BE2C (cell line): ENCODE data around the gene PRDM16.

Experiments
- DNase-seq: peaks from one replicate; pipeline ENCODE4 v3.0.0-alpha.2; 2020
- H3K27me3 ChIP-seq: fragments of 250-450 bp; sonication (Bioruptor Pico); 2 replicates; pipeline ENCODE4 v1.5.1; 2020; ENCODE audit warnings: mild to moderate bottlenecking
- H3K36me3 ChIP-seq: fragments of 250-450 bp; sonication (Bioruptor Pico); 2 replicates; pipeline ENCODE4 v1.5.1; 2020; ENCODE audit warnings: mild to moderate bottlenecking
- H3K4me1 ChIP-seq: fragments of 250-450 bp; sonication (Bioruptor Pico); 2 replicates; pipeline ENCODE4 v1.5.1; 2020
- H3K4me3 ChIP-seq: 2 replicates; pipeline ENCODE4 v1.5.1; 2011; ENCODE audit warnings: low read depth, low read length
- H3K9me3 ChIP-seq: fragments of 250-450 bp; sonication (Bioruptor Pico); 2 replicates; pipeline ENCODE4 v1.5.1; 2020
- CTCF ChIP-seq: IDR thresholded peaks from 2 replicates; pipeline ENCODE4 v1.5.1; 2012; ENCODE audit warnings: mild to moderate bottlenecking, low read depth, low read length

PRDM16 gene

GRCh38 chr1:3453891-3454810, 385.1 kb downstream of the PRDM16 start, which contains the start of gene ARHGEF16:
Gene ARHGEF16, plus strand, starts transcription at chr1:3454665. Its CDS starts 8,420 bp downstream, at chr1:3463085.
- DNase-seq, result peak; percentile 59
- TF ChIP-seq CTCF, result 0 out of 2 replicates have a peak, but pooled peaks have one; percentile 14
- H3K27me3 ChIP-seq, result no peaks in the 10 kb centered on the region
- H3K36me3 ChIP-seq, result no peaks in the 10 kb centered on the region
- H3K9me3 ChIP-seq, result no peaks in the 10 kb centered on the region
- peak within 1 kb of the TSS; percentile 35 for H3K4me3 ChIP-seq
- H3K4me1 ChIP-seq, result no peaks in the 10 kb centered on the region

GRCh38 chr1:3454811-3455618, 386.0 kb downstream of the PRDM16 start:
- no peaks in the 10 kb centered on the region for H3K36me3 ChIP-seq
- no peak for TF ChIP-seq CTCF
- no peaks in the 10 kb centered on the region for H3K4me1 ChIP-seq
- no peaks in the 10 kb centered on the region for H3K9me3 ChIP-seq
- peak overlapping the region; percentile 35 for H3K4me3 ChIP-seq
- DNase-seq, result peak; percentile 14
- no peaks in the 10 kb centered on the region for H3K27me3 ChIP-seq

- no peak overlapping the region for H3K4me3 ChIP-seq
- no peak for TF ChIP-seq CTCF
- H3K36me3 ChIP-seq, result no peaks in the 10 kb centered on the region
- no peaks in the 10 kb centered on the region for H3K4me1 ChIP-seq
- H3K9me3 ChIP-seq, result no peaks in the 10 kb centered on the region
- H3K27me3 ChIP-seq, result no peaks in the 10 kb centered on the region
- peak; percentile 1 for DNase-seq
Measured at GRCh38 chr1:3455670-3456448, 386.9 kb downstream of the PRDM16 start.

- TF ChIP-seq CTCF, result no peak
- DNase-seq, result no peak
- Histone ChIP-seq H3K36me3 (no peaks in the 10 kb centered on the region), H3K4me1 (no peaks in the 10 kb centered on the region), H3K27me3 (no peaks in the 10 kb centered on the region), H3K4me3 (no peak overlapping the region), H3K9me3 (no peaks in the 10 kb centered on the region)
Measured at GRCh38 chr1:3456449-3456963, 387.5 kb downstream of the PRDM16 start.

GRCh38 chr1:3456964-3457909, 388.2 kb downstream of the PRDM16 start:
- no peaks in the 10 kb centered on the region for H3K27me3 ChIP-seq
- H3K36me3 ChIP-seq, result no peaks in the 10 kb centered on the region
- no peak overlapping the region for H3K4me3 ChIP-seq
- H3K4me1 ChIP-seq, result no peaks in the 10 kb centered on the region
- no peak for TF ChIP-seq CTCF
- DNase-seq, result peak; percentile 5
- no peaks in the 10 kb centered on the region for H3K9me3 ChIP-seq
